Stimulated activated naive CD4-positive, alpha-beta T cell treated with Interleukin-2 at 50 U/mL for 16 hours (primary cell): Measurements from ENCODE around the gene MDK.

Experiments used
- DNase-seq: peaks from one replicate; lab custom pipeline; 2025; lab: John Stamatoyannopoulos, UW

Gene MDK

DNA sequence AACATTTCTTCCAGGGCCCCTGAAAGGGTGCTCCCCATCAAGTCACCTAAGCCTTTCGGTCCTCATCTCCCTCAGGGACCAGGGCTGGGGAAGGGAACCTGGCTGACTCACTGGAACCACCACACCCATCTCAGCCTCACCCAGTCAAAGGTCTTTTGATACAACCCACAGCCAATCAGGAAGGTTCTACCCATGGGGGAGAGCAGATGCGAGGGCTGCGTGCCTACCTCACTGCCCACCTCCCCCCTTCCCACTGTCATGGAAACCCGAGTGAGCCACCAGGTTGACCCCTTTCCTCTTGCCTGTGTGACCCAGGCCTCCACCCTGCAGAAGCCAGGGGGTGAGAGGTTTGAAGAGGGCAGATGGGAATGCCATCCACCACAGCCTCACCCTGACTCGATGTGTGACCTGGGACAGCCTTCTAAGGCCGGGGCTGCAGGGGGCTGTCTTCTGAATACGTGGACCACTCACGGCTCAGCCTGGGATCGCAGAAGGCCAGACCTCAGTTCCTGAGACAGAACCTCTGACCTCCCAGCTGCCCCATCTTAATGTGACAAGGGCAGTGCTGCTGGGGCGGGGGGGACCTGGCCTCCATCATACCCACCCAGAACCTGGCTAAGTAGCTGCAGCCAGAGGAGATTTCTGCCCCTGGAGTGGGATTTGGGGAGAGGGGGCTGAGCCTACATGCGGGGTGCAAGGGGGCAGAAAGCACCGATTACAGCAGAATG, 2.7 kb downstream of the MDK start:
- no peak for DNase-seq

DNA sequence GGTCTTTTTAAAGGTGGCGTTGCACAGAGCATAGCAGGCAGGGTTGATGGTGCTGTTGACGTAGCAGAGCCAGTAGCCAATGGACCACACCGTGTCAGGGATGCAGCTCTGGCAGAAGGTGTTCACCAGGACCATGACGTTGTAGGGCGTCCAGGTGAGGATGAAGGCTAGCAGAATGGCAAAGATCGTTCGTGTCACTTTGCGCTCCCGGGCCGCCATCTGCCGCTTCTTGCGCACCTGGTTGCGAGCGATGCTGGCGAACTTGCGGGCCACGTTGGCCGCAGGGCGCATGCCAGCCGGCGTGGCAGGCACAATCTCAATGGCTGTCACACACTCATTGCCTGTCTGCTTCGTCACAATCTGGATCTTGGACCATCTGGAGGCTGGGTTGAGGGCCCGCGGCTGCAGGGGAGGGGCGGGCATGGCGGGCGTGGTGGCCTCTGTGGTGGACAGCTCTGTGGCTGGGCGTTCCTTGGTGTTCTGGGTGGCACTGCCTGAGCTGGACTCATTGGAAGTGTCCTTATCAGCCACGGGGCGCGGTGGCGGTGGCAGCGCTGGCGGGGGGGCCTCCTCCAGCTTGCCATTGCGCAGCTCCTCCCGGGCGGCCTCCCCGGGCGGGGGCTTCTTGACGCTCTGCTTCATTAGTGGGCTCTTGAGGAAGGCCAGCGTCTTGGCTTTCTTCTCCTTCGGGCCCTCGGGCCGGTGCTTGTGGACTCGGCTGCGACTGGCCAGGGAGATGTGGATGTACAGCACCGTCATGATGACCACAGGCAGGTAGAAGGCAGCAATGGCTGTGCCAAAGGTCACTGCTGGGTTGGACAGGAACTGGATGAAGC, 3.9 kb downstream of the MDK start:
- DNase-seq = no peak

DNA sequence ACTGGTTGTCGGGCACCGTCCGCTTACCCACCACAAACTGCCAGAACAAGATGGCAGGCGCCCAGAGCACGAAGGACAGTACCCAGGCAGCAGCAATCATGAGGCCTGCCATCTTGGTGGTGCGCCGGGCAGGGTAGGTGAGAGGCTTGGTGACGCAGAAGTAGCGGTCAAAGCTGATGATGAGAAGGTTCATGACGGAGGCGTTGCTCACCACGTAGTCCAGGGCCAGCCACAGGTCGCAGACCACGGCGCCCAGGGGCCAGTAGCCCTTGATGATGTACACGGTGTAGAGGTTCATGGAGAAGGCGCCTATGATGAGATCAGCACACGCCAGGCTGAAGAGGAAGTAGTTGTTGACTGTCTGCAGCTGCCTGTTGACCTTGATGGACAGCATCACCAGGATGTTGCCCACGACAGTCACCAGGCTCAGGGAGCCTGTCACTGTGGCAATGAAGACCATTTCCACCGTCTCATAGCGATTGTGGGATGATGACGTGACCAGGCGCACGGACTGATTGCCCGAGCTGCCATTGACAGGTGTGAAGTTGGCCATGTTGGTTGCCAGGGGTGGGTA, 4.6 kb downstream of the MDK start:
- DNase-seq = no peak

DNA sequence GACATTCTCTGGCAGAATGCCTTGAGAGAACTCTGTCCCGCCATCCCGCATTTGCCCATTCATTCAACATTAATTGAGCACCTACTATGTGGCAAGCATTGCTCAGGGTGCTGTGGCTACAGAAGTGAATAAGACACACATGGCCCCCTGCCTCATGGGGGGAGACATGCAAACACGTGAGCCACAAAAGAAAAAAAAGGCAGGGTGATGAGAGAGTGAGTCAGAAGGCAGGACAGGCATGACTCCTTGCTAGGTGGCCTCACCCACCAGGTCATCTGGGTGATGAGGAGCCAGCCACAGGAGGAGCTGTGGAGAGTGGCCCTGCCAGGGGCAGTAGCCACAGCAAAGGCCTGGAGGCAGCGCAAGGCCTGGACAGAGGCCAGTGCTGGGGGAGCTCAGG, 5.2 kb downstream of the MDK start:
- DNase-seq = no peak

DNA sequence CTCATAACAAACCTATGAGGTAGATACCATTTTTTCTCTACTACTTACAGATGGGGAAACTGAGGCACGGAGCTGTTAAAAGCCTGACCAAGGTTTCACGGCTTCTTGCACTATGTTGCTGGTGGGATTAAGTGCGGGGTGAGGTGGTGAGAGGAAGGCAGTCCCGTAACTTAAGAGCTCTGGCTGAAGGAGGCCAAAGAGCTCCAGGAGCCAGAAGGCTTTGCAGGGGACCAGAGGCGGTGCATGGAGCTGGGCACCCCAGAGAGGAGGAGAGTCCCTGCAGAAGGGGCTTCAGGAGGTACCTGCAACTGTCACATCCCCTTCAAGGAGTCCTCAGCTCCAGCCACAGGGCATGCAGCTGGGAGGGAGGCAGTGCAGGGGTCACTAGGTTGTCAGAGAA, 6.0 kb downstream of the MDK start:
- no peak for DNase-seq

DNA sequence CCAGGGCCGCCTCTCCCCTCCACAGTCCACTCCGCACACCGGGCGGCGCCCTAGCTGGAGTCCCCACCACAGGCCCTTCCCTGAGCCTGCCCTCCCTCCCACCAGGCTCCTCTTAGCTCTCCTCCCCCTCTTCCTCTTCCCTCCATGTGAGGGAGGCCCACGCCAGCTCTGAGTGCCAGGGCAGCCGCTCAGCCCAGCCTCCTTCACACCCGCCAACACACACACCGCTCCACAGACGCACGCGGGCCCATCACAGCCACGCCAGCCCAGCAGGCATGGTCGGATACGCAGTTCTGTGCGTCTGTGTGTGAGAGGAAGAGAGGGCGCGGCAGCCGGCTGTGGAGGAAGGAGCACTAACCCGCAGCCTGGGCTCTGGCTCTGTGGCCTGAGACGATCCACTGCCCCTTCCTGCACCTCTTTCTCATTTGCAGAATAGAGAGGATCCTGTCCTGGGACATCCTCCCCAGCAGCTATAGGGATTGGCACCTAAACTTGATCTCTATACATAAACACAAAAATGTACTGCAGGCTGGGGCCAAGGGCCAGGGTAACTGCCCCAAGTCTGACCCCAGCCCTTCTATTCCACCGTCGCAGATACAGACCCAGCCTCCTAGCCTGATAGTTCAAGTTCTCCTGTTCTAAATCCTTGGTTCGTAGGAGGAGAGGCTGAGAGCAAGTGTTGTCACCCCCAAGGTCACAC, 6.6 kb downstream of the MDK start:
- DNase-seq = no peak

DNA sequence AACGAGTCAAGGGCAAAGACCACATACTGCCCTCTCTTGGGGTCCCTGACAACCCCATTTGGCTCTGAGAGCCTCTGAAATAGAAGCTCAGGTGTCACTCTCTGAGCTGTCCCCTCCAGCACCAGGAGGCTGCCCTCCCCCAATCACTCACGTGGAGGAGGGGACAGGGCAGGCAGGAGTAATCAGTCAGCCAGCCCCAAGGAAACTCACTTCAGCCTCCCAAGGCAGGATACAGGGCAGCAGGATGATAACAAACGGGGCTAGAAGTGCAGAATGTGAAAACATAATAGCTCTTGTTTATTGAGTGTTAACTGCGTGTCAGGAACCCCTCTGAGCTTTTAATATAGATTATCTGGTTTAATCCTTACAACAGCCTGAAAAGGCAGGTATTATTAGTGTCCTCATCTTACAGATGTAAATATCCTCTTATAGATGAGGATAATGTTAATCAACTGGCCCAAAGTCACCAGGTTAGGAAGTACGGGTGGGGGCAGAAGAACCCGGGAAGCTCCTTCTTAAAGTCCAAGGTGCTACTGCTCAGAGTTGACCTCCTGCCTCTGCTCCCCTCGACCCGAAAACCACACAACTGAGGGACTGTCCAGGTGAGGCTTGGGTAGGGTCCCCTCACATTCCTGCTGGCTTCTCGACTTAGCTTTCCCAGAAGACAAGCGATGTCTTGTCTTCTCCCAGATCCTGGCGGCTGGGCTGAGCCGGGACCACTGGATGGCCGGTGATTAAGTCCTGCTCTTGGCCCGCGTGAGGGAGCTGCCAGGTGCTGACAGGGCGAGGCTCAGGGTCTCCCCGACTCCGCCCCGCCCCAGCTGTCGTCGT, 7.4 kb downstream of the MDK start:
- no peak for DNase-seq

DNA sequence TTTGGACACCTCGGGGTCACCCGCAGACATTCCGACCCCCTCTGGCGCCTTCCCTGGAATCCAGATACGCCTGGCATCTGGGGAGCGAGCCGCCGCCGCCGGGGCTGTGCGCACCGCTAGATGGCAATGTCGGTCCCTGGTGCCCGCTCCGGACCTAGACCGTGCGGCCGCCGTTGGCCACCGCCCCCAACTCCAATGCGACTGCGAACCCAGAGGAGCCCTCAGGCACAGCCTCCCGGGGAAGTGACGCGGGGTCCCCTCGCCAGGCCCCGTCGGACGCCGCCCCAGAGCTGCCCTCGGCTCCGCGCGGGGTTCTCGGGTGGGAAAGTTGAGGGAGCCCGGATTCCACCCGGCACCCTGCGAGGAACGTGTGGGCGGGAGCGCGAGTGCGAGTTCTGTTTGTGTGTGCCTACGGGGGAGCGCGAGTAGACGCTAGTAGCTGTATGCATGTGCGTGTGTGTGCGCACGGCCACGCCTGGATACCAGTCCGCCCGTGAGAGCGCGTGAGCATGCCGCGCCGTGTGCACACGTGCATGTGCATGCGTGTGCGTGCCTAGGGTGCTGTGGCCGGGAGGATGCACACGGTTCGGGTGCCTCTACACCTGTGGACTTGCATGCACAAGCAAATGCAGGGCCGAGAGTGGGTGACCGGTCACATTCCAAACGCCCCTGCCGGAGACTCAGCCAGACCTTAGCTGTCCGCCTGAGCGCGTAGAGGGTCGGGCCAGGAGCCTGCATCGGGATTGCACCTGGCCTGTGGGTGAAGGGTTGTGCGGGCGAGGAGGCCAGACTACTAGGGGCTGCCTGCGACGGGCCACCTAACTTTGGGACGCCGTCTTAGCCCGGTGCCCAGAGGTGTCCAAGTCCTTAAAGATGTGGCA, 8.2 kb downstream of the MDK start:
- peak; percentile 29 for DNase-seq

DNA sequence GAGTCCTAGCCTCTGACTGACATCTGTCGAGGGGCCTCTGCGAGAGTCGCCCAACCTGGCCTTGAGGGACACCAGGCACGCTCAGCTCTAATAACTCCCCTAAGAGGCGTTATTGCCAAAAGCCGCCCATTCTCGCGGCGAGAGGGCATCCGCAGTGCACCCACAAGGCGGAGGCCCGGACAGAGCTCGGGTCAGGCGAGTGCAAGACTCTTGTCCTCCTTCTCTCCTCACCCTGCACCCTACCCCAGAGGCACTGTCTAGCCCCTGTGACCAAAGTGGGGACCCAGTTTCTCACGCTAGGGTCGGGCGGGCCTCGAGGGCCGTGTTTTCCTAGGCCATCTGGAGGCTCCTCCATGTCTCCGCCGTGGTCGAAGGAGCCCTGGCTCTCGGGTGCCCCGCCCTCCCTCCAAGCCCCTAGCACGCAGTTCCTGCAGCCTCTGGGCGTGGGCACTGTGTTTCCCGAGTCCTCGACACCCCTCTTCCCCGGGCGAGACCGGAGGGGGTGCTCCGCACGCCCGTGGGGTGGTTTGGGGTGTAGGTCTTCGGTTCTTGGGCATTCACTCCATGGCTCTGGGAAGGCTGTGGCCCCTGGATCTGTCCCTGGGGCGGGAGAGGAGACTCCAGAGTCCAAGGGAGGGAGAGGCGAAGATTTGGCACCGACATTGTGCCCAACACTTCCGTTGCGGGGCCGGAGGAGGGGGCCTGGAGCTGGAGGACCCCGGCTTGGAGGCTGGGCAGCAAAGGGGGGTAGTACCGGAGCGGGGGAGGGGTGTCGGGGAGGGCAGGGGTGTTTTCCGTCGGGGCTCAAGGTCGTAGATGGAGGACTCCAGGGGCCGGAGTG, 9.1 kb downstream of the MDK start:
- DNase-seq = no peak

DNA sequence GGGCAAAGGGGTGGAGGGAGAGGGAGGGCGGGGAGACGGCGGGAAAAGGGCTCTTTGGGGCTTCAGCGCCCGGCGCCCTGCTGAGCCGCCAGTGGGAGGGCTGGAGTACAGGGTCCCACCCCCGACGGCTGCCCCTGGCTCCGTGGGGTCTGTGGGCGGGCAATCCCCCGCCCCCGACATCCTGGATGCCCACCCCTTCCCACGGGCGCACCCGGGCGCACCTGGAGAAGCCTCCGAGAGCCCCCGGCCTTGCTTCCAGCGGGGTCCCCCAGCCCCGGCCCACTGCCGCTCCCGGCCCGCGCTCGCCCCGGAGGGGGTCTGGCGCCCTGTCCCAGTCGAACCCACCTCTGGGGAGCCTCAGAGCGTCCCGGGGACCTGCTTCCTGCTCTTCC, 9.7 kb downstream of the MDK start:
- DNase-seq = no peak

DNA sequence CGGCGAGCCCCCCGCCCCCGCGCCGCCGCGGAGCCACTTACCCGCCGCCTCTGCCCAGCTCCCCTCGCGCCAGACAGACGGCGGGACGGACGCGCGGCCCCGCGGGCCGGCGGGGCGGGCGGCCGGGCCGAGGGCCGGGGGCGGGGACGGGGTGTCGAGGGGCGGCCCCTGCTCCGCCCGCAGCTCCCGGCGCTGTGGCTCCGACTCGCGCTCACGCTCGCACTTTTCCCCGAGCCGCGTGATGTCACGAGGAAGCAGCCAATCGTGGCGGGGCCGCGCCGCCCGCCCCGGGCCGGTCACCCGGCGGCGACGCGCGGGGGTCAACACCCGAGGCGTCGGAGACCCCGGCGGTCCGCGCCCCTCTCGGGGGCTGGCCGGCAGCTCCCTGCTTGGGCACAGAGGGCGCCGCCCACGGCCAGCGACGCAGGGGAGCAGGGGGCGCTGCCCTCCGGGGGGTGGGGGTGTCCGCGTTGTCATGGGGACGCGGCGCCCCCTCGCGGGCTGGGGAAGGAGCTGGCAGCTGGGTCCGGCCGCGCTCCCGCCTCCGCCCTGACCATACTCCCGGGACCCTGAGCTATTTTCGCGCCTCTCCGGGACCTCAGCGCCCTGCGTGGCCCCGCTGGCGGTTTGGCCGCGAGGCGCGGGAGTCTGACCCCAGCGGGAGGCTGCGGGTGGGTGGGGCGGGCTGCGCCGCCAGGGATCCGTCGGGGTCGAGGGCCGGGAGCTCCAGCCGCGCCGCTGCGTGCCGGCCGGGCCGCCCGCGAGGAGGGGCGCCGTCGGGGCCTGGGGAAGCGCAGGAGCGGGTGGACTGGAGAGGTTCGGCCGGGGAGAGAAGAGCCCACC, 10.3 kb downstream of the MDK start, which contains the start of gene CHRM4:
Gene CHRM4, minus strand, starts transcription at position 199 of the 843 bp plus-strand sequence. CDS start 5,219 bp downstream, outside the sequence.
- DNase-seq = peak; percentile 7

DNA sequence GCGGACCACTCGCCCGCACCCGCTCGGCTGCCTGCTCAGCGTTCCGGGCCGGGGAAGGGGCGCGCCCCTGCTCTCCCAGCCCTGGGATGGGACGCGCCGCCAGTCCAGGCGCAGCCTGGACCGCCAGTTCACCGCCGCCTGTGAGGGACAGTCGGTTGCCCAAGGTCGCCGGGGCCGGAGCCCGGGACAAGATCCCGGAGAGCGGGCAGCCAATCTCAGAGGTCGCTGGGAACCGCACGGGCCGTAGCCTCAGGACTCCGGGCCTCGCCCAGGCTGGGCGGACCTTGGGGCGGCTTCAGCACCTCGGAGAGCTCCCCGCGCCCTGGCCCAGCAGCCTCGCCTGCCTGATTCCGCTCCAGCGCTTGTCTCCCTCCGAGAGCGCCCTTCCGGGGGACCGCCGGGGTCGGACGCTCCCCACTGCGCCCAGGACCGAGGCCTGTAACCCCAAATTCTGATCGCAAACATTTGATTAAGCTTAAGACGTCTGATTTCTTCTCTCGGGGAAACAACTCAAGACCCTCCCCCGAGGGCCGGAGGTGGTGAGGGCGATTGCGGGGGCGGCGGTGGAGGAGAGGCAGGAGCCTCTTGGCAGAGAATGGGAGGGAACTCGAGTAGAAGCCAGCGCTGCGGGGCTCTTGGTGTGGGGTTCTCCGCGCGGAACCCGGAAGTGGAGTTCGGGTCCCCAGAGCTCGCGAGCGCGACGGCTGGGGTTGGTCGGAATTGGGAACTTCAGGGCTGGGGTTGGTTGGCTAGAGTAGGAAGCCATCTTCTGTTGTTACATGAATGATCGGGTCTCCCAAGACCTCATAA, 11.2 kb downstream of the MDK start:
- DNase-seq = peak; percentile 65

DNA sequence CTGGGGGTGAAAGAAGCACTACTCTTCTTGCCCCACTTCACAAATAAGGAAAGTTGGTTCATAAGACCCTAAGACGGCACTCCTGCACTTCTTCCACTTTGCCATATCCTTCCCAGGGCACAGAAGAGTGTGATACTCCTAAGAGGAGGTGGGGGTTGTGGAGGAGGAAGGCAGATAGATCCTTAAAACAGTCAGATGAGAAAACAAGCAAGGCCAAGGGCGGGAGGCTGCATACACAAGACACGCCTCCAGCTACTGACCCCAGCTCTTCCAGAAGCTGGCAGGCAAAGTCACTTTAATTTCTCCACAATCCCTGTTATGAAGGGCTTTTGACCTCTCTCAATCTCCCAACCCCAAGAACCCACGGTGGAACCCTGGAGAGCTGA, 11.8 kb downstream of the MDK start:
- DNase-seq = no peak

DNA sequence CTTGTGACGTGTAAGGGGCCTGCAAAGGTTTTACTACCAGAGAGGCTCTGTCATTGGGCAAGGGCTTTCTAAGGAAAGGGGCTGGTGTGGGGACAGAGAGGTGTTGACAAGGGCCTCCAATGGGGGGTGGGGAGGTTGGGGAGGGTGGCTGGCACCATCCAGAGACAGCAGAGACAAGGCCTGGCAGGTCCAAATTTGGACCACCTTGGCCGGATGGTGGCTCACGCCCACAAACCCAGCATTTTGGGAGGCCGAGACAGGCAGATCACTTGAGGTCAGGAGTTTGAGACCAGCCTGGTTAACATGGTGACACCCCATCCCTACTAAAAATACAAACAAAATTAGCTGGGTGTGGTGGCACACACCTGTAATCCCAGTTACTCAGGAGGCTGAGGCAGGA, 12.3 kb downstream of the MDK start:
- no peak for DNase-seq

DNA sequence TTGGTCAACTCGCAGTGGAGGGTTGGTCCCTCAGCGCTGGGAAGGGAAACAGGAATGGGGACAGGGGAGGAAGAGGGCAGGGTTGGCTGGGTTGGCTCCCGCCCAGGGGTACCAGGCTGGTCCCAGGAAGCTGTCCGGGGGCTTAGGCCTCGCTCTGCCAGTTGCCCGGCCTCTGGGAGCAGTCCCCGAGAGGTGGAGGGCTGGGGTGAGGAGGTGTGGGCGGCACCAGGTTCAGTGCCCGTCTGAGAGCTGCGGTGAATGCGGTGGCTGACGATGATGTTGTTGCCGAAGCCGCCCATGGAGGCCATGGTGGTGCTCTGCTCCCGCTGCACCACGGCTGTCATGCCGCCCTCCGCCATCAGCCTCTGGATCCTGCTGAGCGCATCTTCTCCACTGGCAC, 16.1 kb downstream of the MDK start:
- DNase-seq = no peak

DNA sequence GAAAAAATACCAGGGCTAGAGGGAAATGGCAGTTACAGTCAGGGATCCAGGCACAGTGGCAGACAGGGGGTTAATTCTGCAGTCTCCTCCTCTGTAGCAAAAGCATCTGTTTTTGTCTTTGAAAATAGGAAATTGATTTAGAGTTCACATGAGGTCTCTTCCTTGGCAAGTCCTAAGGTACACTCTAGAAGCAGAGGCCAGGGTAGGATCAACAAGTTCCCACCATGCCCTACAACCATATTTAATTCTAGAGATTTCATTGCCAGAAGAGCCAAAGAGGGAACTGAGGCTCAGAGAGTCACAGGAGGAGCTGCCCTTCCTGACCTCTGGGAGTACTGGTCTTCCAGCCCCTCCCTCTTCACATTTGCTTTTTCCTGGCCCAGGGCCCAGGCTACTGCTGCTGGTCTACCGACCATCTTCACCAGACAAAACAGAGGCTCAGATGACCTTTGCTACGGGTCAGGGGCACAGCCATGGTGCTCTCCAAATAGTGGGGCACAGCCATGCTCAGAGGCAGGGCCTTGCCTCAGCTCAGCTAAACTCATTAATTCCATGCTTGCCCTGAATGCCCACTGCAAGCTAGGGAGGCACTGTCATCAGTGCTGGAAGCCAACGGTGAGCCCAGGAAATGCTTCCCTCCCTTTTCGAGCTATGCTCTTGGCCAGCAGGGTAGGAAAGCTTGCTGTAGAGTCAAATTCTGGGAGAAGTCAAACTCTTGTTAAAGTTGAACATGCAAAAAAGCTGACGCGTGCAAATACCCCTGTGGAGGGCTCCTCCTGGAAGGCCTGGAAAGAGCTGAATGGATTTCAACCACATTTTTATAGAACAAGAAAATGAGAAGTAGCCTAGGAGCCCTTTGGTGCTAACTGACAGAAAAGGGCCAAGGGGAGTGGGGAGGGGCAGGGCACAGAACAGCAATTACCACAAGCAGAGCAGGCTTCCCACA, 21.8 kb downstream of the MDK start:
- DNase-seq = no peak
